Choroid plexus epithelial cell (primary cell): Measurements from ENCODE around the gene PPP2R2D.

Experiments
- DNase-seq: peaks from one replicate; pipeline ENCODE4 v3.0.0-alpha.2; 2010; ENCODE audit warnings: low read depth
- H3K4me3 ChIP-seq: 2 replicates; pipeline ENCODE4 v1.5.1; 2011; ENCODE audit warnings: low read depth, mild to moderate bottlenecking, control low read depth, low read length, moderate library complexity
- TF ChIP-seq, protein P1 (sequence below): conservative IDR thresholded peaks from 2 replicates; pipeline ENCODE4 v1.5.1; 2011; ENCODE audit warnings: low read depth, mild to moderate bottlenecking, control low read depth, inconsistent platforms, low read length, moderate library complexity

PPP2R2D gene

DNA sequence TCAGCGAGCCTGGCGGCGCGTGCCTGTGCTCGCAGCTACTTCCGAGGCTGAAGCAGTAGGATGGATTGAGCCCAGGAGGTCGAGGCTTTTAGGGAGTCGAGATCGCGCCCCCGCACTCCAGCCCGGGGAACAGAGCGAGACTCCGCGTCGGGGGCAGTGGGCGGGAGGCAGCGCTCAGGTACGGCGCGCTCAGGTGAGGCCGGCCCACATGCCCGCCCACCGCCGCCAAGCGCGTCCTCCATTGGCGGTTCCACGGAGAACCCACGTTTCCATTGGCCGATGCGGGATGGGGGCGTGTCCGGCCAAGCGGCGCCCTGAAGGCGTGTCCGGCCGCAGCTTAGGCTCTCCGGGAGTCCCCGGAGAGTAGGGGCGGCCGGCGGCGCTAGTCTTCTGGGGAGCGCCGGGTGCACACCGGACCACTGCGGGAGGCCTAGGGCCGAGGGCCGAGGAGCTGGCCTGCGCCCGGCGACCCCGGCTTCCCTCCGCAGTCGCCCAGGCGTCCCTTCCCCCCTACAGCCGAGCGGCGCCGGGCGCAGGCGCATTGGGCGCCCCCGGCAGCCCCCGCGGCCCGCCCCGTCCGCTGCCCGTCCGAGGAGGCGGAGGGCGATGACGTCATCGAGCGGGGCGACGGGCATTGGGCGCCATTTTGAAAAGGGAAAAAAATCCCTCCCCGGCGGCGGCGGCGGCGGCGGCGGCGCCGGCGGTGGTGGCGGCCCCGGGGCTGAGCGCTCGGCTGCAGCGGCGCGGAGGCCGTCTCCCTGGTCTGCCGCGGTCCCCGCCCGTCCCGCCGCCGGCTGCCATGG, at the start of gene PPP2R2D:
Gene PPP2R2D (plus strand): TSS at position 659 of the 803 bp plus-strand sequence. CDS start 141 bp downstream, at position 800.
- H3K4me3 ChIP-seq = peak within 1 kb of the TSS; percentile 83
- TF ChIP-seq, protein P1, sequence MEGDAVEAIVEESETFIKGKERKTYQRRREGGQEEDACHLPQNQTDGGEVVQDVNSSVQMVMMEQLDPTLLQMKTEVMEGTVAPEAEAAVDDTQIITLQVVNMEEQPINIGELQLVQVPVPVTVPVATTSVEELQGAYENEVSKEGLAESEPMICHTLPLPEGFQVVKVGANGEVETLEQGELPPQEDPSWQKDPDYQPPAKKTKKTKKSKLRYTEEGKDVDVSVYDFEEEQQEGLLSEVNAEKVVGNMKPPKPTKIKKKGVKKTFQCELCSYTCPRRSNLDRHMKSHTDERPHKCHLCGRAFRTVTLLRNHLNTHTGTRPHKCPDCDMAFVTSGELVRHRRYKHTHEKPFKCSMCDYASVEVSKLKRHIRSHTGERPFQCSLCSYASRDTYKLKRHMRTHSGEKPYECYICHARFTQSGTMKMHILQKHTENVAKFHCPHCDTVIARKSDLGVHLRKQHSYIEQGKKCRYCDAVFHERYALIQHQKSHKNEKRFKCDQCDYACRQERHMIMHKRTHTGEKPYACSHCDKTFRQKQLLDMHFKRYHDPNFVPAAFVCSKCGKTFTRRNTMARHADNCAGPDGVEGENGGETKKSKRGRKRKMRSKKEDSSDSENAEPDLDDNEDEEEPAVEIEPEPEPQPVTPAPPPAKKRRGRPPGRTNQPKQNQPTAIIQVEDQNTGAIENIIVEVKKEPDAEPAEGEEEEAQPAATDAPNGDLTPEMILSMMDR = no peak
- peak; percentile 90 for DNase-seq

DNA sequence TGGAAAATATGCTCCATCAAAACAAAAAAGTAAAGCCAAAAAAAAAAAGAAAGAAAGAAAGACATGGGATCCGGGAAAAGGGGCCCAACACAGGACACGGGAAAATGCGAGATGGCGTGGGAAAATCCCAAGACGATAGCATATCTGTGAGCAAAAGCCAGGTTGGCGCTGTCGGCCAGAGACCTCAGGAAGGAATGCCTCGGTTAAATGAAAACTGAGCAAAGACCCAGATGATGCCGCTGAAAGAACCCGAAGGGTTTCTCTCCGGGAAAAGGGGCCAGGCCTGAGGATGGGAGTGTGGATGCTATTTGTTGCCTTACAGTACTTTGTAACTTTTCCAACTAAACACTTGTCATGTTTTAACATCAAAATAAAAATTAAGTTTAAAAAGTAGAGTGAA, 49.5 kb upstream of the PPP2R2D start:
- H3K4me3 ChIP-seq = no peak overlapping the region
- TF ChIP-seq, protein P1 = no peak
- no peak for DNase-seq

DNA sequence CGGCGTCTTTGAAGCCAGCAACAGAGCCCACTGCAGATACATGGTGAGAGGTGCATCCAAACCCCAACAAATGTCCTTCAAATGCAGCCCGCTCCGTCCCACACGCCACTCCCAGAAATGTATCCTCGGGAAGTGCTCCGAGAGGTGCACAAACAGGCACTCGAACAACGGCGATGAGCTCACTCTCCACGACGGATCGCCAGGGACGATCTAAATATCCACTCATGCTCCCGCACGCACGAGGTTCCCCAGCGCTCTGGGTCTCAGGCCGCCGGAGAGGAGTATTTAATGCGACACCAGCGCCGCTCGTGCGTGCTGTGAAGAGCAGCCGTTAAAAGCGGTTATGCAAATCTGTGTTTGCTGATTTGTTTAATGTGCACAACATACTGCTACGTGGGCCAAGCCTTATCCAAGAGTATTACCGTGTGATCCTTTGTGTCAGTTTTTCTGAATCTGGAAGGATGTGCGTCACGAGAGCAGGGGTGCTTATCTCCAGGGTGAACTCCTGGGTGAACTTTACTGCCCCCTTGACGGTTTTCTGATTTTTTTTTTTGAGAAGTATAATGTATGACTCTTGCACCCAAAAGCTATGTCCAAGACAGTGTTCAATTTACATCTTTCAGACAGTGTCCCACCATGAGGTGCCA, 48.5 kb upstream of the PPP2R2D start:
- TF ChIP-seq, protein P1 = no peak
- no peak overlapping the region for H3K4me3 ChIP-seq
- DNase-seq = no peak

DNA sequence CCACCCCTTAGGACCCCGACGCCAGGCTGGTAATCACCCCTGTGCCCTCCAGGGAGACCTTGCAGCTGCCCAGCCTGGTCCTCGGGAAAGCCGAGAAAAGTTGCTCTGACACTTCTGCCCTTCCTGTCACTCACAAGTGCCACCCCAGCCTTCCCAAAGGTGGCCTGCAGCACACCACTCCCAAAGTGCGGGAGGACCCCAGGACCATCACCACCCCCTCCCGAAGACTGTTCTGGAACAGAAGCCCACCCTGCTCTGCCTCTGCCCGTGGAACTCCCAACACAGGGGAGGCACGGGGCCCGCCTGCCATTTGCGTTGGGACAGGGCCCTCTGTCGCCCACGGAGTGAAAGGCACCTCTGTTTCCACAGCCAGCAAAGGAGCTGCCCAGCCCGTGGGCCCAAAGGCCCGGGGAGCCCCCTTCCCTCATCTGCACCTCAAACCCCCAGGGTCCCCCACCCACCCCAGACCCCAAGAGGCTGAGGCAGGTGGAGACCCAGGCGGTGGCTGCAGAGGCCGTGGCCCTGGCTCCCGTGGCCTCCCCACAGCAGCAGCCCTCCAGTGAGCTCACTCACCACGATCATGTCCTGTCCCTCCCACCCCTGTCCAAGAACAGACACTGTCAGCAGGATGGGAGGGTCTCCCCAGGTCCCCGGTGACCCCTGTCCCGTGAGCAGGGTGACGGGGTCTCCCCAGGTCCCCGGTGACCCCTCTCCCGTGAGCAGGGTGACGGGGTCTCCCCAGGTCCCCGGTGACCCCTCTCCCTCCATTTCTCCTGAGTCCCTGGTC, 47.8 kb upstream of the PPP2R2D start:
- DNase-seq = no peak
- TF ChIP-seq, protein P1 = no peak
- no peak overlapping the region for H3K4me3 ChIP-seq

DNA sequence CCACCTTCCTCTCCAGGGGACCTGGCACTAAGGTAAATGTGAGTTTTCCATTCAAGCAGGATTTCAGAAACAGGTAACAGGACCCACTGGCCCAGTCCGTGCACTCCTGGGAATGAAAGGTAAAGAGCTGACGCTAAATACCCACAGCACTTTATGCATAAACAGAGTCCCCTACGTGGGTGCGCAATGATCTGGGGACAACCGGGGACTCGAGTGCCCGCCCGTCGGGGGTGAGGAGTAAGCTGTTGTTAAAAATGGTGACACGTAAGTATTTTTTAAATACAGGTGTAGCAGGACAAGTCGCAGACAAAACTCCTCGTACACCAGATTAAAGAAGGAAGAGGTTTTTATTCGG, 47.2 kb upstream of the PPP2R2D start:
- TF ChIP-seq, protein P1 = no peak
- H3K4me3 ChIP-seq = no peak overlapping the region
- DNase-seq = no peak

DNA sequence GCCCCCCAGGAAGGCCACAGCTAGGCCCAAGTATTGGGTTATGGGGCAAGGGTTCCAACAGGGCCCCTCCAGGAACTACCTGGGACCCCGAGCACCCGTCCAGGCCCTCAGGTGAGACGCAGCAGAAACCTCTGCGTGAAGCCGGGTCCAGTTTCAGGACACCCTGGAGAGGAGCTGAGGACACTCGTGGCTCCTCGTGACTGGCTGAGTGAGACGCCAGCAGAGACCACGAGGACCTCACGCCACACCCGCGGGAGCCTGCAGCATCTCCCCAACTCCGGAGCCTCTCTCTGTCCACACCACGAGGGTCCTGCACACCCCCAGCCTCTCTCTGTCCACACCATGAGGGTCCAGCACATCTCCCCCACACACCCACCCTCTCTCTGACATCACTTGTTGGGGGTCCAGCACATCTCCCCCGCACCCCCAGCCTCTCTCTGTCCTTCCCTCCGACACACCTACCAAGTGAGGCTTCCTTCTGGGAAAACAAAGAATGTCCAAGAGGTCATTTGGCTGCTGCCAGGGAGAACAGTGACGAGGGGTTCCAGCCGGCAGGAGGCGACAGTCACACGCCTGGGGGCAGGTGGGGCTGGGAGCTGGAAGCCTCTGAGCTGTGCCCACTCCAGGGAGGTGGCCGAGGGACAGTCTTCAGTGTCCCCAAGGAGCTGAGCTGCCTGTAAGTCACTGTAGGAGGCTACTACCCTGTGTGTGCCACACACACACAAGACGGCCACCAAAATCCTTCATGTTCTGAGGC, 46.1 kb upstream of the PPP2R2D start:
- no peak for DNase-seq
- TF ChIP-seq, protein P1 = no peak

More for the DNA sequence above, 46.1 kb upstream of the PPP2R2D start:
- H3K4me3 ChIP-seq = no peak overlapping the region
